NCI-H187 (cell line): ENCODE data around the gene VEGFA.

Experiments used
- DNase-seq, 2 experiments: peaks; one replicate each; lab custom pipeline; 2025; lab: John Stamatoyannopoulos, UW

VEGFA gene

DNA sequence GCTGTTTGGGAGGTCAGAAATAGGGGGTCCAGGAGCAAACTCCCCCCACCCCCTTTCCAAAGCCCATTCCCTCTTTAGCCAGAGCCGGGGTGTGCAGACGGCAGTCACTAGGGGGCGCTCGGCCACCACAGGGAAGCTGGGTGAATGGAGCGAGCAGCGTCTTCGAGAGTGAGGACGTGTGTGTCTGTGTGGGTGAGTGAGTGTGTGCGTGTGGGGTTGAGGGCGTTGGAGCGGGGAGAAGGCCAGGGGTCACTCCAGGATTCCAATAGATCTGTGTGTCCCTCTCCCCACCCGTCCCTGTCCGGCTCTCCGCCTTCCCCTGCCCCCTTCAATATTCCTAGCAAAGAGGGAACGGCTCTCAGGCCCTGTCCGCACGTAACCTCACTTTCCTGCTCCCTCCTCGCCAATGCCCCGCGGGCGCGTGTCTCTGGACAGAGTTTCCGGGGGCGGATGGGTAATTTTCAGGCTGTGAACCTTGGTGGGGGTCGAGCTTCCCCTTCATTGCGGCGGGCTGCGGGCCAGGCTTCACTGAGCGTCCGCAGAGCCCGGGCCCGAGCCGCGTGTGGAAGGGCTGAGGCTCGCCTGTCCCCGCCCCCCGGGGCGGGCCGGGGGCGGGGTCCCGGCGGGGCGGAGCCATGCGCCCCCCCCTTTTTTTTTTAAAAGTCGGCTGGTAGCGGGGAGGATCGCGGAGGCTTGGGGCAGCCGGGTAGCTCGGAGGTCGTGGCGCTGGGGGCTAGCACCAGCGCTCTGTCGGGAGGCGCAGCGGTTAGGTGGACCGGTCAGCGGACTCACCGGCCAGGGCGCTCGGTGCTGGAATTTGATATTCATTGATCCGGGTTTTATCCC, at the start of gene VEGFA:
Gene VEGFA, plus strand, starts transcription at position 686 of the 846 bp plus-strand sequence.
- DNase-seq = peak; percentile 62 to 71

DNA sequence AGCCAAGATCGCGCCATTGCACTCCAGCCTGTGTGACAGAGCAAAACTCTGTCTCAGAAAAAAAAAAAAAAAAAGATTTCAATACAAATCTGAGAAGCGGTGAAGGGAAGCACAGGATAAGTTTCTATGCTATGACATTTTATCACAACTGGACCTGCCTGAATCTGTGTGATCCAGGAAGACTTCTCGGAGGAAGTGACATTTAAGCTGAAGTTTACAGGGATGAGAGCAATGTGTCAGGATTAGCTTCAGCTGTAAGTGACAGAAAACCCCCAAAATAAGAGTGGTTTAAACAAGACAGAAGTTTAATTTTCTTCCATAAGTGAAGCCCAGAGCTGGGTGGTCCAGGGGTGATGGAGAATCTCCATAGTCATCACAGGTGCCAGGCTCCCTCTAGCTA, 49.0 kb upstream of the VEGFA start:
- DNase-seq = no peak

DNA sequence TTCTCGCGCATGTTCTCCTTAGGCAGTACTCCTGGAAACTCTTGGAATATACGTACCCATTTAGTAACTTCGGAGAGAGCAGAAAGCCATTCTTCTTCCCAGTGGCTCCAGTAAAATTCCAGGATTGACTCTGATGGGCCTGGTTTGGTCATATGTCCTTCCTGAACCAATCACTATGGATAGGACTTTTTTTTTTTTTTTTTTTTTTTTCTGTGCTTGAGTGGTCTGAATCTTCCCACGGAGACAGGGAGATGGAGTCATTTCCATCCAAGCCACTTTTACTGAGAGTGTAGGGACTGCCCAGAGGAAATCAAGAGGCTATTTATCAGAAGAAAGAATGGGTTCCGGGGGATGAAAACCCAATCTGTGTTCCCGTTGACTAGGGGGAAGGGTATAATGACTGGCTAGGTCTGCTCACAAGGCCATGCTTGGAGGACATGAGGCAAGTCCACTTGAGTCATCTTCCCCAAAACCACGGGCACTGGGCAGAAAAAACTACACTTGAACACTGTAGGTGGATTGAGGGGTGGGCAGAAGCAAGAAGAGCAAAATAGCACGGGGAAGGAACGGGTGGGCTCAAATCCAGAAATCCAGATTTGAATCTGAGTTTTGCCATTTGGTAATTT, 47.0 kb upstream of the VEGFA start:
- no peak for DNase-seq

DNA sequence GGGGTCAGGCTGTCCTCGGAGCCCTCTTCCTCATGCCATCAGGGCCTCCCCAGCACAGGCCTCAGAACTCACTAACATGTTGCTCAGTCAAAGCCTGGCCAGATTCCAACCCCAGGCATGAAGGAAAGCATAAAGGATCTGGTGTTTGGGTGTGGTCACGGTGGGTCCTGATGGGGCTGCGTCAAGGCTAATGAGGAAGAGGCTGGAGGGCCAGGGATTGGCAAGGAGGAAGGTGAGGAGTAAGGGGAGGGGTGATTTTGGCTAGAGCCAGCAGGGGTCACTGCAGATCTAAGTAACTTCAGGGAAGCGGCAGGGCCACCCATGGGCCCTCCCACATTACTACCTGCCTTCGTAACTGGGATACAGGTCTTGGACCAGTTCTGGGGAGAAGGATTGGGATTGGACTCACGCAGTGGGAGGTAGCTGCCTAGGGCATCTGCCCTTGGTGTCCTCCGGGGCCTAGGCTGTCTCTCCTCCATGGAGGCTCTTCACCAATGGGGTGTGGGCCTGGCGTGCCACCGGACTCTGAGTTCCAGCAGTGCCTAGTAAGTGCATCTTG, 46.2 kb upstream of the VEGFA start:
- DNase-seq = peak; percentile 14 to 19

DNA sequence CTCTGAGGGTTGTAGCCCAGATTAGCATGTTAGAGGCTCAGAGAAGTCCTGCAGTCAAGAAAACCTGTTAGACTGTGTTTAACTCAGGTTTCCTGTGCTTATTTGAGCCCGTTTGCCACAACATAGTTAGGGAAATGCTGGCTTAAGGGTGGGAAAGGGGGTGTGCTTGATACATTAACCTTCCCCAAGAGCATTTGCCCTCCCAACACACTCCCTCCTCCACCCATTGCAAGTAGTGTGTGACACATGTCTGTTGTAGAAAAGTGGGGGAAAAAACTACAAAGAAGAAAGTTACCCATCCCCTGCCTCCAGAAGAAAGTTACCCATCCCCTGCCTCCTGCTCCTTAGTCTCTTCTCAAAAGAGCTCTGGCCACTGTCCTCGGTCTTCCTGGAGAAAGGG, 45.7 kb upstream of the VEGFA start:
- DNase-seq = no peak

DNA sequence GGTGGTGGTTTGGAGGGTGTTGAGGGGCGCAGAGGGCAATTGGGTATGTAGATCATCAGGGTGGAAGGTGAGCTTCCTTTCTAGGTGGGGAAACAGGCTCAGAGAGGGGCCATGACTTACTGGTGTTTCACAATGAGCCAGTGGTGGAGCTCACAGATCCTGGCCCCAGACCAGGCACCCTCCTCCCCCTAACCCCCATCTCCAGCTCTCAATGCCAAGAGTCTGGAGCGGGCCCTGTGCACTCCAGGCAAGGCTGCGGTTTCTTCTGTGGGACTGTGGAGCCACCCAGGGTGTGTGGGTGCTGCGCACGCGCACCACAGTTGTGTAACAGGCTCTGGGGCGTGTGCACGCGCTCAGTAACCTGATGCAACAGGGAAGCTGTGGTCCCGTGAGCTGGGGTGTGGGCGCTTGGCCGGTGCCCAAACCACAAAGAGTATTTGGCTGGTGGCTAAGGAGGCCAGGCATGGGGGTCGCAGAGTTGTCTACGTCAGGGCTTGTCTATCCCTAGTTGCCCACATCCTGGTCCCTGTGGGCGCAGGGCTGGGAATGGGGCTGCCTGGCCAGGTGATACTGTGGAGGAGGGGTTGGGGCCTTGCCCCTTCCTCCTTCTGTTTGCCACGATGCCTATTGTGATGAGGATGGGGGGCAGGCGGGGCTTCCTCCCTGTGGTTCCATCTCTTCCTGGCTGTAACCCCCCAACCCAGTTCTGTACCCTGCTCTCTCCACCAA, 44.9 kb upstream of the VEGFA start:
- peak; percentile 57 to 88 for DNase-seq

DNA sequence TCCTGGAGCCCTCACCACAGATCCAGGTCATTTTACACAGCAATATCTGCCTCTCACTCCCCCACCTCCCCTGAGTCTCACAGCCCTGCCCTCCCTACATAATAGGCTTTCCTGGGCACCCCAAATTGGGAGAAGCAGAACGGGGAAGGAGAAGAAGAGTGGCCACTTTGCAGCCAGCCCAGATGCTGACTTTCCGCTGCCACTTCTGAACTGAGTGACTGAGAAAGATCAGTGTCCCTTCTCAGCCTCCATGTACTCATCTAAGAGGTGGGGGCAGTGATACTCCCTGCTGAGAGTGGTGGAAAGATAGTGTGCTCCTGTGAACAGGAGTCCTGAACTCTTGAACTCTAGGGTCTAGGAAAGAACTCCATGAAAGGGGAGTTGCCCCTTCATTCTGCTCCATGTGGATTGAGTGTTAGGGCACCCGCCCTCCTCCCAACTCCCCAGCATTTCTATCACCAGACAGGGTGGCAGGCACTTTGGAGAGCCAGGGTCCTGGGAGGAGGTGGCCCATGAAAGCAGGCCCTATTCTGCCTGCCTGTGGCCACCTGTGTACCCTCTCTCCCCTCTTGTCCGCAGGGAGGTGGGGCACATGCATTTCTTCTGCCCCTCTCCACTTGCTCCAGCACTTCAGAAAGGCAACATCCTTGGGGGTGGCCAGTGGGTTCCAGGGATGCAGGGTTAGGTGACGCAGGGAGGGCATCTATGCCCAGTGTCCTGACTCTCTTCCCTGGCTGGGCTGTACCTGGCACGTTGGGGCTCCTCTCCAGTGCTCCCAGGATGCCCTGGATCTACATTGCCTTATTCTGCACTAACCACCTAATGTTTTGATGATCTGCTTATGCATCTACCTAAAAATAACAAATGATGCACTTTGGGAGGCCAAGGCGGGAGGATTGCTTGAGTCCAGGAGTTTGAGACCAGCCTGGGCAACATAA, 44.1 kb upstream of the VEGFA start:
- DNase-seq = no peak

DNA sequence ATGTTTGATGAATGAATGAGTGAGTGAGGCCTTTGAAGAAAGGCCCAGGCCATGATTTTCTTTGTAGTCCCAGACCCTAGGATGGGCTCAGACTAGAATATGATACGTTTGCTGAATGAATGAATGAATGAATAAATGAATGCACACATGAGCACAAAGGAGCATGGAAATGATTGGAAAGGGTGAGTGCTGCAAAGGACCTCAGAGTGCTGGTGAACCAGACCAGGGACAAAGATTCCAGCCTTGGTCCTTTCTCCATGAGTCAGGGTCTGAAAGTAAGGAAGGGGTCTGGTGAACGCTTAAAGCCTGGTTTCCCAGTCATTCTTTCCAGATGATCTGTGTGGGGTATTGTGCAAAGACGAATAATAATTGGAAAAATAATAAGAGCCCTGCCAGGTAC, 42.4 kb upstream of the VEGFA start:
- DNase-seq = no peak

DNA sequence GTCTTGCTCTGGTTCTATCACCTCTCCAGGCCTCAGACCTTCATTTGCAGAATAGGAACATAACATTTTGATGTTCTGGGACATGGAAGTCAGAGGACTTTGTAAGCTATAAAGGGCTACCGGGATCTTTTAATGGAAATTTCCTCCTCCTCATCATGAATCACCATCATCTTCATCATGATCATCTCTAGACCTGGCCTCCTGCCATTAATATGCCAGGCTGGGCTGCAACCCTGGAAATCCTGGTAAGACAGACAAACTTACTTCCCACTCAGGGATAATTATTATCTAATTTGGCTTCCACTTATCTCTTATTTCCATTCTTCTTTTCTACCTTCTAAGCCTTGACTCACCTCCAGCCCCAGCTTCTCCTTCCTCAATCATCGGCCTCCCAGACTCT, 41.4 kb upstream of the VEGFA start:
- no peak for DNase-seq

DNA sequence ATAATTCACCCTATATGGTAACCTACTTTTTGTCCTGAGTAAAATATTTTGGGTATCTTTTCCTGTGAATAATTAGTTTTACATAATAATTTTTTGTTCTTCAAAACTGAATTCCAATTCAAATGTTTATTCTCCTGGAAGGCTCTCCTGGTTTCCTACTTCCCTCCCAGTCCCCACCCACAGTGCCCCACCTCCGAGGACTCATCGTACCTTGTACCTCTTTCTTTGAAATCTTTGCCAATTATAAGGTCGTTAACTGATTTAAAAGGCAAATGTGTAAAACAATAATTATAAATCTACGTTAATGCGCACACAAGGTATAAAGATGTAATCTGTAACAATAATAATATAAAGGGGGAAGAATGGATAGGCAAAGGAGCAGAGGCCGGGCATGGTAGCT, 40.5 kb upstream of the VEGFA start:
- DNase-seq = no peak

DNA sequence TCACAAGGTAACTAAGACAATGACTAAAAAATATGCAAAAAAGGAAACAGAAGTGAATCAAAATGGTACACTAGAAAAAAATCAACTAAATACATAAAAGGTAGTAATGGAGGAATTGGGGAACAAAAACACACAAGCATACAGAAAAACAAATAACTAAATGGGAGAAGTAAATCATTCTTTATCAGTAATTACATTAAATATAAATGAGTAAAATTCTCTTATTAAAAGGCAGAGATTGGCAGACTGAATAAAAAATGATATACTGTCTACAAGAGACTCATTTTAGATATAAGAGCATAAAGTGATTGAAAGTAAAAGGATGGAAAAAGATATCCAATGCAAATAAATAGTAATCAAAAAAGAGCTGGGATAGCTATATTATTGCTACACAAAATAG, 39.4 kb upstream of the VEGFA start:
- no peak for DNase-seq

DNA sequence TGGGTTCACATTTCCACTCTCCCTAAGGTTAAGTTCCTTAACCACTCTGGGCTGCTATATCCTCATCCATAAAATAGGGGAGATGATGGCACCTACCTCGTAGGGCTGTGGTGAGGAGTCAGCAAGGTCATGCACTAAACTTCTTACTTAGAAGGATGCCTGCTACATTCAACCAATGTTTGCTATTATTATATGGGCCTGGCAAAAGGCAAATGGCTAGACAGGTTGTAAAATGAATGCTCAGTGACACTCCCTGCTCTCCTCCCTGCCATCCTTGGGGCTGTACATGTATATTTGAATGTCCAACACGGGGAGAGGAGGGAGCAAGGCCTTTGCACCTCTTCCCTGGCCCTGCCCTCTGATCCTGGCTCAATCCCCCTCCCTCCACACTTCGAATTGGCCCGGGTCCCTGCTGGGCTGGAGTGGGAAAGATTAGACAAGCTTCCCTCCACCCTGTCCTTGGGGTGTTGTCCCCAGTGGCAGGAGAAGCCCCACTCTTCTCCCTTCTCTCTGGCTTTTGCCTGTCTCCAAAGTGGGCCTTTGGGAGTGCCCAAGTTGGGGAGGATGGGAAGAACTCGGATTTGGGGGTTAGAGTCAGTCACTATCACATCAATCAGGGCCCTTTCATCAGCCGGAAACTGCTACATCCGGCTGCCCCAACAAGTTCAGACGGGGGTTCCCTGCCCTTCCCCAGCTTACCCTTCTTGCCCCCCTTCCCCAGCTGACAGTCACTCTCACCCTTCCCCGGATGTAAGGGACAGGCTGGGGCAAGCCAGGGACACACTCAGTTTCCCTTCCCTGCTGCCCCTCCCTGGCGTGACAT, 36.3 kb upstream of the VEGFA start:
- DNase-seq = no peak

DNA sequence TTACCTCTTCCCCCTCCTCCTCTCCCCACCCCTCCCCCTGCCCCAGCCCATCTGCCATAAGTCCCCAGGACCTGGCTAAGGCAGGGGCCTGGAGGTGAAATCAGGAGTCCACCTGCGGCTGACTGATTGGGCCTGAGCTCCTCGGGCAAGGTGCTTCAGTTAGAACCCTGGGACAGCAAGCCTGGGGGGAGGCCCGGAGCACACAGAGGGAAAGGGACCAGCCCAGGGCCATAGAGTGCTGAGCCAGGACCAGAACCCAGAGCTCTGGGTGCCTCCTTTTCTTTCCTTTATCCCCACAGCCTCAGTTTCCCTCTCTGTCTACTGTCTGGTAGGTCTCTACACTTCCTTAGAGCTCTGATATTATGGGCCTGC, 35.7 kb upstream of the VEGFA start:
- no peak for DNase-seq

DNA sequence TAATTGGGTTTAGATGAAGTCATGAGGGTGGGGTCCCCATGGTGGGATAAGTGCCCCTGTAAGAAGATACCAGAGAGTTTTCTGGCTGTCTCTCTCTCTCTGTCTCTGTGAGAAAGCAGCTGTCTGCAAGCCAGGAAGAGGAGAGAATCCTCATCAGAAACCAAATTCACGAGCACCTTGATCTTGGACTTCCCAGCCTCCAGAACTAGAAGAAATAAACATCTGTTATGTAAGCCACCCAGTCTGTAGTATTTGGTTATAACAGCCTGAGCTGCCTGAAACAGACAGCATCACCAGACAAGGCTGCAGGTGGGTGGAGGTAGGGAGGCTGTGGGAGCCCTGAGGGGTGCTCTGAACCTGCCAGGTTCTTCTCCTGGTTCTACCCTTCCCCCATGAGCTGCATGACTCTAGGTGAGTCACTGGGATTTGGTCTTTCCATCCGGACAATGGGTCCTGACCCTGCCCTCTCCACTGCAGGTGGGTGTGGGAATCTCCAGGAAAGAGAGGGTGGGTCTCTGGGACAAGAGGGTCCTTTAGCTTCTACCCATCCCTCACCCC, 34.3 kb upstream of the VEGFA start:
- no peak for DNase-seq

DNA sequence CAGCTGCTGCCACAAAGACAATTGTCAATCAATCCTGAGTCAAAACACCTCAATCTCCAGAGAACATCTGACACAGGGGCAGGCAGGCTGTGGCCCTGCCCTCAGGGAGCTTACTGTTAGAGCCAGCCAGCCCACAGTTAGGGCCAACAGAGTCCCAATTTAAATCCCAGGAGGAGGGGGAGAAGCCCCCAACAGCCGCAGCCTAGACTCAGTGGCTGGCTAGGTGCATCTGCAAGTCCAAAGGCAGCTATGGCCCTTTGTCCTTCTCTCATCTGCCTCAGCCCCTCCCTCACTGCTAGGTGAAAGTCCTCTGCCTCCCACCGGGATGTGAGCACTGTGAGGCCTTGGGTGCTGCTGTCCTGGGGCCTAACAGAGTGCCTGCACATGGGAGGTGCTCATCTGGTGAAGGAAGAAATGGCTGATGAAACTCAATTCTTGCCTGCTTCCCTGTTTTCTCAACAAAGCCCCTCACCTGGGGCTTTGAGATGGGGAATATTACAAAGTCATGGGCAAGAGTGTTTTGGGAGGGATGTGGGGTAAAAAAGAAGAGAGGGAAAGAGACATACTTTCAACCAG, 33.7 kb upstream of the VEGFA start:
- no peak for DNase-seq

DNA sequence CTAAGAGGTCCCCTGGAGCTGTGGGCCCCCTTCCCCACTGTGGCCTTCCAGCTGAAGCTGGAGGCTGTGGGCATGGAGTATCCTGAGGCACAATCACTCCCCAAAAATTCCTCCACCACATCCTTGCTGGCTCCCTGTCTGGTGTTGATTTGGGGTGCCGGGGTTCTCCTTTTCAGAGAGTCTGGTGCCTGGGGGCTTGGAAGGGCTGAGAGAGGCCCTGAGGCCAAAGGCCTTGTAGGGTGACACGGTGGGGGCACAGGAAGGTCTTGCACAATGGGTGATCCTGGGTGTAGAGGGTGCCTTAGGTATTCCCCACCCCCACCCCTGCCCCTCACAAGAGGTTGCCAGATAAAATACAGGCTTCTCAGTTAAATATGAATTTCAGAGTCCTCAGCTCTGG, 33.2 kb upstream of the VEGFA start:
- DNase-seq = no peak

DNA sequence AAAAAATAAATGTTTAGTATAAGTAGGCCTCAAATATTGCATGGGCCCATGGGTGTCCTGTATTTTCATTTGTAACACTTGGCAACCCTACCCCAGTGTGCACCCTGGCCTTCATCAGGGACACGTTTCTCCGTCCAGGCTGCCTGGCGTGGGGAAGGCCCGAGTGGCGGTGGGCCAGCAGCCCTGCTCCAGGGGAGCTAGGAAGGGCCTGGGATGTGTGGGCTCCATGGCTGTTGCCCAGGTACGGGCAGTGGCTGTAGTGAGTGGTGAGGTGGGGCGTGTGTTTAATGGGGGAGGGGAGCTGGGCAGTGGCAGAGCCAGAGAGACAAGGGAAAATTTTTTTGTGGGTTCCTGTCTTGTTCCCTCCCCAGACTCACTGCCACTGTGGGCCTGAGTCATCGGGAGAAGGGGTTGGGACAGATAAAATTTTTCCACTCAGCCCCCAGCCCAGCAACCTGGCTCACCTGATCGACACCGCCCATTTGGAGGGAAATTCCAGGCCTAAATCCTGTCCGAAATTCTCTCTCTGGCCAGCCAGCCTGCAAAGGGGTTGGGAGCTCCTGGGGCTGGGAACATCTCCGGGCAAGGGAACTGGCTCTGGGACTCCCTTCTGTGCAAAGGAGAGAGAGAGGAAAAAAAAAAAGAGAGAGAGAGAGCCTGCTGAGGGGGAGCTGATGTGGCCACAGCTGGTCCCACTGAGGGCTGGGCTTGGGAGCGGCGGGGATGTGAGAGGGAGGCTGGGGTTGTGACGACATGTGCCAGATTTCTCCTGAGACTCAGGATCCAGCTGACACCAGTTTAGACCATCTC, 32.5 kb upstream of the VEGFA start:
- no peak for DNase-seq

DNA sequence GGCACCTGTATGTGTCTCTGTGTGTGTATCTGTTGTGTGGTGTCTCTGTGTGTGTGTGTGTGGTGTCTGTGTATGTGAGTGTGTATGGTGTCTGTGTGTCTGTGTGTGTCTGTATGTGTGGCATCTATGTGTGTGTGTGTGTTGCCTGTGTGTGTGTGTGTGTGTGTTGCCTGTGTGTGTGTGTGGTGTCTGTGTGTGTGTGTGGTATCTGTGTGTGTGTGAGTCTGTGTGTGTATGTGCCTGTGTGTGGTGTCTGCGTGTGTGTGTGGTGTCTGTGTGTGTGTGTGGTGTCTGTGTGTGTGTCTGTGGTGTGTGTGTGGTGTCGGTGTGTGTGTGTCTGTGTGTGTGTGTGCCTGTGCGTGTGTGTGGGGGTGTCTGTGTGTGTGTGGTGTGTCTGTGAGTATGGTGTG, 31.7 kb upstream of the VEGFA start:
- no peak for DNase-seq
